SJSA1 (cell line): Measurements from ENCODE around the gene AK6. TPM values are rescaled to one million over a fixed set of nuclear protein-coding genes. Genes with fewer than 3 reads are reported as not detected.
"Not testable (repeated sequence)": the region's sequence is repeated elsewhere in the genome, so short reads cannot be mapped to it uniquely, and the experiment has no call there.

ENCODE experiments used
- DNase-seq, 2 experiments: peaks; one replicate each; pipeline ENCODE4 v3.0.0-alpha.2; 2015 to 2020; ENCODE audit warnings: low spot score in 2 of 2, low read depth in 1 of 2
- H3K27ac ChIP-seq: fragments of 250-450 bp; sonication (Bioruptor Pico); 2 replicates; pipeline ENCODE4 v1.5.1; 2020; ENCODE audit warnings: mild to moderate bottlenecking, moderate library complexity
- H3K27me3 ChIP-seq: fragments of 250-450 bp; sonication (Bioruptor Pico); replicated peaks from 2 replicates; pipeline ENCODE4 v1.5.1; 2020; ENCODE audit warnings: mild to moderate bottlenecking, moderate library complexity
- H3K36me3 ChIP-seq: fragments of 250-450 bp; sonication (Bioruptor Pico); 2 replicates; pipeline ENCODE4 v1.5.1; 2020; ENCODE audit warnings: mild to moderate bottlenecking
- H3K4me1 ChIP-seq: fragments of 250-450 bp; sonication (Bioruptor Pico); replicated peaks from 2 replicates; pipeline ENCODE4 v1.6.1; 2021; ENCODE audit warnings: mild to moderate bottlenecking
- H3K4me3 ChIP-seq: fragments of 250-450 bp; sonication (Bioruptor Pico); 2 replicates; pipeline ENCODE4 v1.5.1; 2020; ENCODE audit warnings: mild to moderate bottlenecking
- H3K9me3 ChIP-seq: fragments of 250-450 bp; sonication (Bioruptor Pico); replicated peaks from 2 replicates; pipeline ENCODE4 v1.5.1; 2020; ENCODE audit warnings: mild to moderate bottlenecking
- total RNA-seq: library from RNA; depleted of rRNA; stranded (reverse); fragments of >200 nt; shearing (Covaris generic); gene quantifications from 2 replicates; pipeline ENCODE4 v1.2.3, GENCODE V29; 2014; rRNA removed

AK6 gene
- 65.2 and 65.3 TPM in 2 replicates for total RNA-seq

- Histone ChIP-seq H3K4me1 (peaks cover 13% of the 10 kb centered on the region), H3K9me3 (no peaks in the 10 kb centered on the region), H3K27me3 (no peaks in the 10 kb centered on the region), H3K36me3 (peaks cover 54% of the 10 kb centered on the region), H3K27ac (peak within 1 kb of the TSS; percentile 100), H3K4me3 (peak within 1 kb of the TSS; percentile 89)
- peak; percentile 92 to 99 for DNase-seq
Observed at GRCh38 chr5:69369340-69370121, at the start of gene AK6, which contains the start of the genes RAD17 and TAF9. Gene AK6 (minus strand): TSS chr5:69369520. CDS start chr5:69369490, 30 bp downstream. Gene RAD17 (plus strand): TSS chr5:69369818. CDS start chr5:69372209, 2,391 bp downstream. Gene TAF9 (minus strand): TSS chr5:69369520. CDS start chr5:69365737, 3,783 bp downstream.

- DNase-seq: no peak
- Histone ChIP-seq H3K27me3 (no peaks in the 10 kb centered on the region), H3K4me1 (no peaks in the 10 kb centered on the region), H3K4me3 (no peak overlapping the region), H3K27ac (no peak overlapping the region), H3K36me3 (peaks cover 16% of the 10 kb centered on the region), H3K9me3 (no peaks in the 10 kb centered on the region)
Observed at GRCh38 chr5:69418554-69418953, 49.2 kb upstream of the AK6 start.

- H3K27me3 ChIP-seq: no peaks in the 10 kb centered on the region
- H3K9me3 ChIP-seq: no peaks in the 10 kb centered on the region
- no peak for DNase-seq
- no peaks in the 10 kb centered on the region for H3K4me1 ChIP-seq
- no peak overlapping the region for H3K4me3 ChIP-seq
- H3K36me3 ChIP-seq: peaks cover 16% of the 10 kb centered on the region
- H3K27ac ChIP-seq: no peak overlapping the region
Observed at GRCh38 chr5:69416699-69417098, 47.4 kb upstream of the AK6 start.

GRCh38 chr5:69416180-69416579 lies 46.9 kb upstream of the AK6 start:
- Histone ChIP-seq H3K36me3 (peaks cover 20% of the 10 kb centered on the region), H3K9me3 (no peaks in the 10 kb centered on the region), H3K4me1 (no peaks in the 10 kb centered on the region), H3K27ac (no peak overlapping the region), H3K4me3 (no peak overlapping the region), H3K27me3 (no peaks in the 10 kb centered on the region)
- DNase-seq: no peak

GRCh38 chr5:69415584-69415958 lies 46.3 kb upstream of the AK6 start:
- Histone ChIP-seq H3K36me3 (peaks cover 23% of the 10 kb centered on the region), H3K9me3 (no peaks in the 10 kb centered on the region), H3K27ac (no peak overlapping the region), H3K4me3 (no peak overlapping the region), H3K27me3 (no peaks in the 10 kb centered on the region), H3K4me1 (no peaks in the 10 kb centered on the region)
- DNase-seq: no peak

- peaks cover 28% of the 10 kb centered on the region for H3K36me3 ChIP-seq
- no peaks in the 10 kb centered on the region for H3K9me3 ChIP-seq
- H3K4me3 ChIP-seq: no peak within 1 kb of the TSS
- H3K27me3 ChIP-seq: no peaks in the 10 kb centered on the region
- H3K27ac ChIP-seq: no peak within 1 kb of the TSS
- H3K4me1 ChIP-seq: no peaks in the 10 kb centered on the region
- DNase-seq: no peak
Observed at GRCh38 chr5:69414885-69415583, 45.7 kb upstream of the AK6 start, which contains the start of gene MARVELD2. Gene MARVELD2 (plus strand): TSS chr5:69415116. CDS start chr5:69419386, 4,270 bp downstream.

- H3K4me1 ChIP-seq: no peaks in the 10 kb centered on the region
- H3K27ac ChIP-seq: no peak overlapping the region
- H3K4me3 ChIP-seq: no peak overlapping the region
- no peak for DNase-seq
- H3K9me3 ChIP-seq: no peaks in the 10 kb centered on the region
- H3K27me3 ChIP-seq: no peaks in the 10 kb centered on the region
- peaks cover 40% of the 10 kb centered on the region for H3K36me3 ChIP-seq
Observed at GRCh38 chr5:69404659-69405330, 35.5 kb upstream of the AK6 start.

GRCh38 chr5:69378376-69378775 lies 9.1 kb upstream of the AK6 start:
- DNase-seq: no peak
- no peaks in the 10 kb centered on the region for H3K4me1 ChIP-seq
- no peaks in the 10 kb centered on the region for H3K9me3 ChIP-seq
- H3K27ac ChIP-seq: no peak overlapping the region
- H3K27me3 ChIP-seq: no peaks in the 10 kb centered on the region
- no peak overlapping the region for H3K4me3 ChIP-seq
- peaks cover 68% of the 10 kb centered on the region for H3K36me3 ChIP-seq

- Histone ChIP-seq H3K27me3 (no peaks in the 10 kb centered on the region), H3K36me3 (peaks cover 45% of the 10 kb centered on the region), H3K4me1 (0 out of 2 replicates have a peak, but pooled peaks cover 3% of the 10 kb centered on the region), H3K27ac (no peak overlapping the region), H3K4me3 (no peak overlapping the region), H3K9me3 (no peaks in the 10 kb centered on the region)
- DNase-seq: no peak
Observed at GRCh38 chr5:69374911-69375446, 5.7 kb upstream of the AK6 start.

GRCh38 chr5:69372394-69372793 lies 3.1 kb upstream of the AK6 start:
- no peak for DNase-seq
- Histone ChIP-seq H3K9me3 (no peaks in the 10 kb centered on the region), H3K27ac (no peak overlapping the region), H3K4me1 (peaks cover 13% of the 10 kb centered on the region), H3K36me3 (peaks cover 47% of the 10 kb centered on the region), H3K4me3 (no peak overlapping the region), H3K27me3 (no peaks in the 10 kb centered on the region)

GRCh38 chr5:69370335-69370734 lies 1.0 kb upstream of the AK6 start:
- H3K27me3 ChIP-seq, DNase-seq, H3K27ac ChIP-seq, H3K9me3 ChIP-seq: not testable (repeated sequence)
- H3K36me3 ChIP-seq: peaks cover 53% of the 10 kb centered on the region
- H3K4me1 ChIP-seq: peaks cover 13% of the 10 kb centered on the region
- H3K4me3 ChIP-seq: peak overlapping the region; percentile 89

GRCh38 chr5:69368458-69369339 lies 621 bp downstream of the AK6 start:
- H3K27ac ChIP-seq: peak overlapping the region; percentile 100
- no peaks in the 10 kb centered on the region for H3K27me3 ChIP-seq
- H3K4me3 ChIP-seq: peak overlapping the region; percentile 89
- H3K4me1 ChIP-seq: peaks cover 13% of the 10 kb centered on the region
- H3K9me3 ChIP-seq: no peaks in the 10 kb centered on the region
- DNase-seq: peak in 1 of 2 experiments; percentile 56
- peaks cover 55% of the 10 kb centered on the region for H3K36me3 ChIP-seq
